Subcutaneous adipose tissue (tissue), 4 donors: Measurements from ENCODE around the gene PPP1R13B. TPM values are rescaled to one million over a fixed set of nuclear protein-coding genes. Genes with fewer than 3 reads are reported as not detected.

Experiments
- total RNA-seq, 4 donors: library from RNA; depleted of rRNA; stranded (reverse); fragments of >200 nt; gene quantifications; one replicate each; pipeline ENCODE4 v1.1.0, GENCODE V29; 2016
- TF ChIP-seq, protein P1 (sequence below): fragments of 450-650 bp; IDR thresholded peaks from one replicate; pipeline ENCODE4 v1.5.1; 2016; ENCODE audit warnings: low read depth, mild to moderate bottlenecking, control low read depth, antibody characterized with exemption, moderate library complexity

The PPP1R13B gene
- total RNA-seq, 4 donors from 2014 or later: 3.6 to 18.8 (median 8.6) TPM

DNA sequence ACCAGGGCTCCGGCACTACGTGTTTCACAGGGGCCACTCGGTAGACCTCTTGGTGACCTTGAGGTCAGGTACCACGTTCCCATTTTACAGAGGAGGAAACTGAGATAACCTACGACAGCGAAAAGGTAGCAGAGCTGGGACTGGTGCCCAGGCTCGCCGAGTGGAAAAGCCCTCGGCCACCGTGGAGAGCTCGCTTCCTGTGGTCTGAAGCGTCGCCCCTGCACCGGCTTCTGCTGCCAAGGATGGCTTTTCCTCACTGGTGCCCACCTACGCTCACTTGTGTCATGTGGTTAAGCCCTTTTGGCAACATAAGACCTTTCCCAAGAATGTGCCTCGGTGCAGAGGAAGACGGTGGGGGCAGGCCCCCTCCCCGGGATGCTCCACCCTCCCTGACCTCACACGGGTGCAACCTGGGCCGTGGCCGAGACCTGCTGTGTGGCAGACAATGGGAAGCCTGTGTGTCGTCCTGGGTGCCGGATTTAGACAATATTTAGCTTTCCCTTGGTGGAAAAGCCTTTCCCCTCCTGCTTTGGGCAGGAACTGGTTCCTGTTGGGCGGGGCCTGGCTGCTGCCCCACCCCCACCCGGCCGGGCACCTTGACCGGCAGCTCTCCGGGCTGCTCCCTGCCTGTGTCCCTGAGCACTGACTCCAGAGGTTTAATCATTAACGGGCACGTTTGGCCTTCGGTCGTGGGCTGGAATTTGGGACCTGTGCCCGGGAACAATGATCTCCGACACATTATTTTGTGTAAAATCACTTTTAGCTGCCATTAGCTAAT, 32.4 kb upstream of the PPP1R13B start:
- TF ChIP-seq, protein P1, sequence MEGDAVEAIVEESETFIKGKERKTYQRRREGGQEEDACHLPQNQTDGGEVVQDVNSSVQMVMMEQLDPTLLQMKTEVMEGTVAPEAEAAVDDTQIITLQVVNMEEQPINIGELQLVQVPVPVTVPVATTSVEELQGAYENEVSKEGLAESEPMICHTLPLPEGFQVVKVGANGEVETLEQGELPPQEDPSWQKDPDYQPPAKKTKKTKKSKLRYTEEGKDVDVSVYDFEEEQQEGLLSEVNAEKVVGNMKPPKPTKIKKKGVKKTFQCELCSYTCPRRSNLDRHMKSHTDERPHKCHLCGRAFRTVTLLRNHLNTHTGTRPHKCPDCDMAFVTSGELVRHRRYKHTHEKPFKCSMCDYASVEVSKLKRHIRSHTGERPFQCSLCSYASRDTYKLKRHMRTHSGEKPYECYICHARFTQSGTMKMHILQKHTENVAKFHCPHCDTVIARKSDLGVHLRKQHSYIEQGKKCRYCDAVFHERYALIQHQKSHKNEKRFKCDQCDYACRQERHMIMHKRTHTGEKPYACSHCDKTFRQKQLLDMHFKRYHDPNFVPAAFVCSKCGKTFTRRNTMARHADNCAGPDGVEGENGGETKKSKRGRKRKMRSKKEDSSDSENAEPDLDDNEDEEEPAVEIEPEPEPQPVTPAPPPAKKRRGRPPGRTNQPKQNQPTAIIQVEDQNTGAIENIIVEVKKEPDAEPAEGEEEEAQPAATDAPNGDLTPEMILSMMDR: no peak

DNA sequence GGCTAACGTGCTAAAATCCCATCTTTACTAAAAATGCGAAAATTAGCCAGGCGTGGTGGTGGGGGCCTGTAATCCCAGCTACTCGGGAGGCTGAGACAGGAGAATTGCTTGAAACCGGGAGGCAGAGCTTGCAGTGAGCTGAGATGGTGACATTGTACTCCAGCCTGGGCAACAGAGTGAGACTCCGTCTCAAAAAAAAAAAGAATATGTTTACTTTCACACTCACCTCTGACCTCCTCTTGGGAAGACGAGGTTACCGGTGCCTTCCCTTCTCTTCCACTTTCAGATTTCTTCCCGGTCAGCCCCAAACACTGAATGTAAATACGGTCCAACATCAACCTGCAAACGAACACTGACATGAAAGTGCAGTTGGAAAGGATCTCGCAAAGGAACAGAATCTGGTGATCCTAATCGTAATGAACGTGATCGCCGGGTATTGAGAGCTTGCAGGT, 31.8 kb upstream of the PPP1R13B start:
- TF ChIP-seq, protein P1: no peak

DNA sequence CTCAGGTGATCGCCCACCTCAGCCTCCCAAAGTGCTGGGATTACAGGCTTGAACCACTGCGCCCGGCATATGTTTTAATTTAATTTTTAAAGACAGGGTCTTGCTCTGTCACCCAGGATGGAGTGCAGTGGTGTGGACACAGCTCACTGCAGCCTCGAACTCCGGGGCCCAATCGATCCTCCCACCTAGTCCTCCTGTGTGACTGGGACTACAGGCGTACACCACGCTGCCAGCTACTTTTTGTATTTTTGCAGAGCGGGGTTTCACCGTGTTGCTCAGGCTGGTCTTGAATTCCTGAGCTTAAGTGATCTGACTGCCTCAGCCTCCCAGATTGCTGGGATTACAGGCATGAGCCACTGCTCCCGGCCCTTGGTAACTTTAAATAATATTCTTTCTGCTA, 30.8 kb upstream of the PPP1R13B start:
- TF ChIP-seq, protein P1: no peak

DNA sequence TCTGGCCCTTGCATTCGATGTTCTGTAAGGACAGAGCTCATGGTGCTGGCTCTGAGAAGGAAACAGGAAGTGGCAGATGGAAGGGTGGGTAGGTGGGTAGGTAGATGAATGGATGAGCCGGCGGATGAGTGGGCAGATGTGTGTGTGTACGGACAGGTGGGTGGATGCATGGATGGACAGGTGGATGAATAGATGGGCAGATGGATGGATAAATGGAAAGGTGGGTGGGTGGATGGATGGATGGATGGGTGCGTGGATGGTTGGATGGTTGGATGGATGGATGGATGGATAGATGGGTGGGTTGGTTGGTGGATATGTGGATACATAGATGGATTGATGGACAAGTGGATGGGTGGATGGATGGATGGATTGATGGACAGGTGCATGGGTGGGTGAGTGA, 27.6 kb upstream of the PPP1R13B start:
- TF ChIP-seq, protein P1: no peak

DNA sequence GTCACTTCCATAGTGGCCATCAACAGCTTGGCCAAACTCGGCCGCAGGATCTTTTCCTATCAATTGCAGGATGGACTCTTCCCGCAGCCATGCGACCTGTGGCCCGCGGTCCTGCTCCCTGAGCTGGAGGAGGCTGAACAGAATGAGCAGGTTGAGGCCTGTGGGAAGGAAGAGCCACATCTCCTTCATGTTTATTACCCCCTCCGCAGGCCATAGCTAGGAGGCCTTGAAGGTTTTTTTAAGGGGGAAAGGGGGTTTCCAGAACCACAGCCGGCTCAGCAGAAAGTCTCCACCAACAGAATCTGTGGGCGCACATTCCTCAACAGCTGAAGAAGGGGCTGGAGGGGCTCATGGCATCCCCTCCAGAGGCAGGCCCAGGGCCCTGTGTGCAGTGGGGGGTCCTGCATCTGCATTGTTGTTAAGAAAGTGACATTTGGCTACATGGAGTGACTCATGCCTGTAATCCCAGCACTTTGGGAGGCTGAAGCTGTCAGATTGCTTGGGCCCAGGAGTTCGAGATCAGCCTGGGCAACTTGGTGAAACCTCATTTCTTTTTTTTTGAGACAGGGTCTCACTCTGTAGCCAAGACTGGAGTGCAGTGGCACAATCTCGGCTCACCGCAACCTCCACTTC, 25.2 kb upstream of the PPP1R13B start:
- TF ChIP-seq, protein P1: no peak

DNA sequence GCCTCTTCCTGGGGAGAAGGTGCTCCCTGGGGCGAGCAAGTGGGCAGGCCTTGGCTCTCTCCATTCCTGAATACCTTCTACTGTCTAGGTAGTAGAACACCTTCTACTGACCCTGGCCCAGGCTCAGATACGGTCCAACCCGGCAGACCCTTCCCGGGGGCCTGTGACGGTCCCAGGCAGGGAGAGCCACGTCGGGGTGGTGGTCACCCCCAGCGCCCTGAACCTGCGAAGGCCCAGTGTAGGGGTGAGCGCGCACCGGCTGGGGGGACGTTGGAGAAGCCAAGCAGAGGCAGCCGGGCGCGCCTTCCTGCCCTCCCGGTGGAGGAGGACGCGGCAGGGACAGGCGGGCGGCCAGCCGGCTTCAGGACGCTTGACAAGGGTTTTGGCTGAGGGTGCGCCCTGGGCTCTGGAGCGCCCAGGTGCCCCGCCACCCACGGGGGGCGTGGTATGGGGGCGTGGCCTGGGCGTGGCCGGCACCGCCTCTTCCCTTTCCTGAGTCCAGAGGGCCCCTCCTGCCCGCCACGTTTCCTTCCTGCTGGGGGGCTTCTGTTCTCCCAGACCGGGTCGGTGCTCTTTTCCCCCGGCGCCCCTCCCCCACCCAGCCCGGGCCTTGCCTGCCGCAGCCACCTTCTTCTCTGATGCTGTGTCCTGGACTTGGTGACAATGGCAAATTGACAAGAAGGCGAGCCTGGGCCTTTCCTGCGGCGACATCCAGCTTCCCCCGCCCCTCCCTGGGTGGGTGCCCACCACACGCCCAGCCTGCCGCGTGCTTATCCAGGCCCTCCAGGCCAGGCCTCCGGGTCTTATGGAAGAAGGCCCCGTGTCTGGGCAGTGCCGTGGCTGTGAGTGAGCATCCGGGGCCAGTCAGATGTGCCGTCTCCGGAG, 24.5 kb upstream of the PPP1R13B start:
- TF ChIP-seq, protein P1: no peak
